ENCODE measurements around the gene FRY.

DNA sequence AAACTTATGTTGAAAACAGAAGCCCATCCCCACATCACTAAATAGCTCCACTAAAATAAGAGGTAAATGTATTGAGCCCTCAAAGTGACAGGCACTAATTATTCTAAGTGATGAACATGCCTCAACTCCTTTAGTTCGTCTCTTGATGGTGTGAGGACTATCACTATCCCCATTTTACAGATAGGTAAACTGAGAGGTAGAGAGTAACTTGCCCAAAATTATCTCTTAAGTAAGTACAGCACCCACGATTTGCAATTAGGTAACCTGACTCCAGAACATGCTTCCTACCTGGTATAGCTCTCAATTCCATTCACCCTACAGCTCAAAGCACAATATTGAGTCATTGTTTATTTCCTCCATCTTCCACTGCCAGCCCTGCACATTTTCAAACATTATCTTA, 270.9 kb downstream of the FRY start:
- TF ChIP-seq, protein P1, sequence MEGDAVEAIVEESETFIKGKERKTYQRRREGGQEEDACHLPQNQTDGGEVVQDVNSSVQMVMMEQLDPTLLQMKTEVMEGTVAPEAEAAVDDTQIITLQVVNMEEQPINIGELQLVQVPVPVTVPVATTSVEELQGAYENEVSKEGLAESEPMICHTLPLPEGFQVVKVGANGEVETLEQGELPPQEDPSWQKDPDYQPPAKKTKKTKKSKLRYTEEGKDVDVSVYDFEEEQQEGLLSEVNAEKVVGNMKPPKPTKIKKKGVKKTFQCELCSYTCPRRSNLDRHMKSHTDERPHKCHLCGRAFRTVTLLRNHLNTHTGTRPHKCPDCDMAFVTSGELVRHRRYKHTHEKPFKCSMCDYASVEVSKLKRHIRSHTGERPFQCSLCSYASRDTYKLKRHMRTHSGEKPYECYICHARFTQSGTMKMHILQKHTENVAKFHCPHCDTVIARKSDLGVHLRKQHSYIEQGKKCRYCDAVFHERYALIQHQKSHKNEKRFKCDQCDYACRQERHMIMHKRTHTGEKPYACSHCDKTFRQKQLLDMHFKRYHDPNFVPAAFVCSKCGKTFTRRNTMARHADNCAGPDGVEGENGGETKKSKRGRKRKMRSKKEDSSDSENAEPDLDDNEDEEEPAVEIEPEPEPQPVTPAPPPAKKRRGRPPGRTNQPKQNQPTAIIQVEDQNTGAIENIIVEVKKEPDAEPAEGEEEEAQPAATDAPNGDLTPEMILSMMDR (IDR thresholded peaks at IDR 0.05 in 2 of 3, conservative IDR thresholded peaks at IDR 0.05 in 1 of 3; ENCODE audit: insufficient read depth in 2 of 3, low read depth in 1 of 3, low read length in 3 of 3), result no peak
- TF ChIP-seq RBM17 (IDR thresholded peaks at IDR 0.05; ENCODE audit: borderline replicate concordance, low read depth, low read length) (no peak), ETV6 (IDR thresholded peaks at IDR 0.05; ENCODE audit: borderline replicate concordance in 1 of 2, low read depth in 2 of 2, low read length in 1 of 2) (no peak), ETV6 (CRISPR knock-in tag; IDR thresholded peaks at IDR 0.05; ENCODE audit: borderline replicate concordance) (no peak), TCFL5 (CRISPR knock-in tag; conservative IDR thresholded peaks at IDR 0.05) (no peak)
- TF ChIP-seq, protein P2, sequence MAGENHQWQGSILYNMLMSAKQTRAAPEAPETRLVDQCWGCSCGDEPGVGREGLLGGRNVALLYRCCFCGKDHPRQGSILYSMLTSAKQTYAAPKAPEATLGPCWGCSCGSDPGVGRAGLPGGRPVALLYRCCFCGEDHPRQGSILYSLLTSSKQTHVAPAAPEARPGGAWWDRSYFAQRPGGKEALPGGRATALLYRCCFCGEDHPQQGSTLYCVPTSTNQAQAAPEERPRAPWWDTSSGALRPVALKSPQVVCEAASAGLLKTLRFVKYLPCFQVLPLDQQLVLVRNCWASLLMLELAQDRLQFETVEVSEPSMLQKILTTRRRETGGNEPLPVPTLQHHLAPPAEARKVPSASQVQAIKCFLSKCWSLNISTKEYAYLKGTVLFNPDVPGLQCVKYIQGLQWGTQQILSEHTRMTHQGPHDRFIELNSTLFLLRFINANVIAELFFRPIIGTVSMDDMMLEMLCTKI (IDR thresholded peaks at IDR 0.05; ENCODE audit: partially characterized antibody), result no peak
- TF ChIP-seq, protein P3, sequence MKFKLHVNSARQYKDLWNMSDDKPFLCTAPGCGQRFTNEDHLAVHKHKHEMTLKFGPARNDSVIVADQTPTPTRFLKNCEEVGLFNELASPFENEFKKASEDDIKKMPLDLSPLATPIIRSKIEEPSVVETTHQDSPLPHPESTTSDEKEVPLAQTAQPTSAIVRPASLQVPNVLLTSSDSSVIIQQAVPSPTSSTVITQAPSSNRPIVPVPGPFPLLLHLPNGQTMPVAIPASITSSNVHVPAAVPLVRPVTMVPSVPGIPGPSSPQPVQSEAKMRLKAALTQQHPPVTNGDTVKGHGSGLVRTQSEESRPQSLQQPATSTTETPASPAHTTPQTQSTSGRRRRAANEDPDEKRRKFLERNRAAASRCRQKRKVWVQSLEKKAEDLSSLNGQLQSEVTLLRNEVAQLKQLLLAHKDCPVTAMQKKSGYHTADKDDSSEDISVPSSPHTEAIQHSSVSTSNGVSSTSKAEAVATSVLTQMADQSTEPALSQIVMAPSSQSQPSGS (CRISPR knock-in tag; IDR thresholded peaks at IDR 0.05), result no peak

Data from K562 (cell line).